ENCODE data around the gene HDAC5.
A peak's percentile ranks its signal among the peaks of the same experiment; 100 is the strongest.

Gene HDAC5

GRCh38 chr17:44123356-44124117, at the start of gene HDAC5 (continued):
- TF ChIP-seq AEBP2 (tag by site-specific recombination; IDR thresholded peaks at IDR 0.05; ENCODE audit: borderline replicate concordance) (no peak), MZF1 (tag by site-specific recombination; IDR thresholded peaks at IDR 0.05; ENCODE audit: borderline replicate concordance) (peak; percentile 93; the same call in 1 of the 2 replicates), ZNF76 (tag by site-specific recombination; IDR thresholded peaks at IDR 0.05; ENCODE audit: borderline replicate concordance, low read depth) (0 out of 2 replicates have a peak, but pooled peaks have one; percentile 31), ZBTB11 (tag by site-specific recombination; conservative IDR thresholded peaks at IDR 0.05; ENCODE audit: low read depth) (0 out of 2 replicates have a peak, but pooled peaks have one; percentile 31), KLF9 (tag by site-specific recombination; IDR thresholded peaks at IDR 0.05; ENCODE audit: low read depth) (peak; percentile 66; the same call in 1 of the 2 replicates), ZNF626 (tag by site-specific recombination; IDR thresholded peaks at IDR 0.05) (no peak), ZNF155 (tag by site-specific recombination; IDR thresholded peaks at IDR 0.05) (no peak), ZNF513 (tag by site-specific recombination; IDR thresholded peaks at IDR 0.05) (no peak), KLF10 (tag by site-specific recombination; IDR thresholded peaks at IDR 0.05) (peak; percentile 50), ZNF175 (tag by site-specific recombination; IDR thresholded peaks at IDR 0.05) (no peak), OVOL3 (tag by site-specific recombination; IDR thresholded peaks at IDR 0.05) (no peak), SETDB1 (IDR thresholded peaks at IDR 0.05; ENCODE audit: insufficient read length, low read length) (no peak), SP2 (tag by site-specific recombination; IDR thresholded peaks at IDR 0.05) (peak; percentile 58), ZNF280C (tag by site-specific recombination; IDR thresholded peaks at IDR 0.05) (no peak), KLF1 (tag by site-specific recombination; IDR thresholded peaks at IDR 0.05) (peak; percentile 68; the same call in 1 of the 2 replicates), ZNF560 (tag by site-specific recombination; IDR thresholded peaks at IDR 0.05; ENCODE audit: borderline replicate concordance) (no peak), ZNF311 (tag by site-specific recombination; IDR thresholded peaks at IDR 0.05; ENCODE audit: borderline replicate concordance) (no peak), ZEB2 (tag by site-specific recombination; IDR thresholded peaks at IDR 0.05) (peak; percentile 74), ZNF174 (tag by site-specific recombination; IDR thresholded peaks at IDR 0.05) (no peak), BCL11A (tag by site-specific recombination; IDR thresholded peaks at IDR 0.05; ENCODE audit: low read depth) (no peak), ZBTB21 (tag by site-specific recombination; IDR thresholded peaks at IDR 0.05) (0 out of 2 replicates have a peak, but pooled peaks have one; percentile 48), ZNF354C (tag by site-specific recombination; IDR thresholded peaks at IDR 0.05; ENCODE audit: borderline replicate concordance, low read depth) (no peak), ZNF221 (tag by site-specific recombination; IDR thresholded peaks at IDR 0.05; ENCODE audit: borderline replicate concordance) (no peak), GLI4 (tag by site-specific recombination; IDR thresholded peaks at IDR 0.05) (no peak), ZBTB48 (tag by site-specific recombination; IDR thresholded peaks at IDR 0.05) (peak; percentile 98), ZNF843 (tag by site-specific recombination; IDR thresholded peaks at IDR 0.05) (0 out of 2 replicates have a peak, but pooled peaks have one; percentile 48)
- TF ChIP-seq, protein P1, sequence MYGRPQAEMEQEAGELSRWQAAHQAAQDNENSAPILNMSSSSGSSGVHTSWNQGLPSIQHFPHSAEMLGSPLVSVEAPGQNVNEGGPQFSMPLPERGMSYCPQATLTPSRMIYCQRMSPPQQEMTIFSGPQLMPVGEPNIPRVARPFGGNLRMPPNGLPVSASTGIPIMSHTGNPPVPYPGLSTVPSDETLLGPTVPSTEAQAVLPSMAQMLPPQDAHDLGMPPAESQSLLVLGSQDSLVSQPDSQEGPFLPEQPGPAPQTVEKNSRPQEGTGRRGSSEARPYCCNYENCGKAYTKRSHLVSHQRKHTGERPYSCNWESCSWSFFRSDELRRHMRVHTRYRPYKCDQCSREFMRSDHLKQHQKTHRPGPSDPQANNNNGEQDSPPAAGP (tag by site-specific recombination; IDR thresholded peaks at IDR 0.05): peak; percentile 71; the same call in 1 of the 2 replicates
- TF ChIP-seq, protein P2, sequence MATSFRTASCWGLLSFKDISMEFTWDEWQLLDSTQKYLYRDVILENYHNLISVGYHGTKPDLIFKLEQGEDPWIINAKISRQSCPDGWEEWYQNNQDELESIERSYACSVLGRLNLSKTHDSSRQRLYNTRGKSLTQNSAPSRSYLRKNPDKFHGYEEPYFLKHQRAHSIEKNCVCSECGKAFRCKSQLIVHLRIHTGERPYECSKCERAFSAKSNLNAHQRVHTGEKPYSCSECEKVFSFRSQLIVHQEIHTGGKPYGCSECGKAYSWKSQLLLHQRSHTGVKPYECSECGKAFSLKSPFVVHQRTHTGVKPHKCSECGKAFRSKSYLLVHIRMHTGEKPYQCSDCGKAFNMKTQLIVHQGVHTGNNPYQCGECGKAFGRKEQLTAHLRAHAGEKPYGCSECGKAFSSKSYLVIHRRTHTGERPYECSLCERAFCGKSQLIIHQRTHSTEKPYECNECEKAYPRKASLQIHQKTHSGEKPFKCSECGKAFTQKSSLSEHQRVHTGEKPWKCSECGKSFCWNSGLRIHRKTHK (tag by site-specific recombination; IDR thresholded peaks at IDR 0.05): no peak
